HG03460 (cell line): ENCODE results near the gene CHRM1.
"Not testable (repeated sequence)": the region's sequence is repeated elsewhere in the genome, so short reads cannot be mapped to it uniquely, and the experiment has no call there.

ENCODE experiments used
- ATAC-seq: cut with Tn5 transposase; IDR thresholded peaks from one replicate; pipeline ENCODE4 v1.9.1; 2021; ENCODE audit not compliant: unreplicated experiment

The CHRM1 gene

DNA sequence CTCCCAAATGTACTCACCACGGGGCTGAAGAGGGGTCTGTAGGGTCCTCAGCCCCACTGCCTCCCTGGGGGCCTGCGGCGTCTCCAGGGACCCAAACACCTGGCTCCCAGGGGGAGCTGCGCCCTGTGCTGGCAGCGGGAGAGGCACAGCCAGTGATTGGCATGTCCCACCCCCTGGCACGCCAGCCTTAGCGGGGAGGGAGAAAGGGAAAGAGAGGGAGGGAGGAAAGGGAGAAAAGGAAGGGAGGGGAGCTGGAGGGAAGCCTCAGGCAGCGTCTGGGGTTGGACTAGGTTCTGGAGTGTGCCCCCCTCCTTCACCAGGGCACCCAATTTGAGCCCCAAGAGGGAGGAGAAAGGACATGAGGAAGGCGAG lies at the start of gene CHRM1:
Gene CHRM1 (minus strand): TSS at position 163 of the 372 bp plus-strand sequence. CDS start 10,263 bp downstream, outside the sequence.
- no peak for ATAC-seq

- ATAC-seq: no peak
These were observed 44.4 kb upstream of the CHRM1 start for GRCh38 chr11:62965574-62965973.

DNA sequence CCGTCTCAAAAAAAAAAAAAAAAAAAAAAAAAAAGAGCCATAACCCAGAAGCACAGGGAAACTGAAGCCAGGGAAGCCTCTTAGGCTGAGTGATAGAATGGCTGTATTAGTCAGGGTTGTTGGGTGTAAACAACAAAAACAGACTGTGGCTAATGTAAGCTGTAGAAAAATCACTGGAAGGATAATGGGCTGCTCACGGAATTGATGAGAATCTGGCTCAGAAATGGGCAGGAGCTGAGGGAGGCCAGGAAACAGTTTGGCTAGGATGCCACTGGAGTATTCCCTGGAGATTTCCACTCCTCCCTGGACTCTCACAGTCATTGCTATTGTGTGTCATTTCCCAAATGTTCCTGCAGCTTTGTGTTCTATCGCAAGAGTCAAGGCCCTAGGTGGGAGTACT lies 41.2 kb upstream of the CHRM1 start:
- ATAC-seq: no peak

DNA sequence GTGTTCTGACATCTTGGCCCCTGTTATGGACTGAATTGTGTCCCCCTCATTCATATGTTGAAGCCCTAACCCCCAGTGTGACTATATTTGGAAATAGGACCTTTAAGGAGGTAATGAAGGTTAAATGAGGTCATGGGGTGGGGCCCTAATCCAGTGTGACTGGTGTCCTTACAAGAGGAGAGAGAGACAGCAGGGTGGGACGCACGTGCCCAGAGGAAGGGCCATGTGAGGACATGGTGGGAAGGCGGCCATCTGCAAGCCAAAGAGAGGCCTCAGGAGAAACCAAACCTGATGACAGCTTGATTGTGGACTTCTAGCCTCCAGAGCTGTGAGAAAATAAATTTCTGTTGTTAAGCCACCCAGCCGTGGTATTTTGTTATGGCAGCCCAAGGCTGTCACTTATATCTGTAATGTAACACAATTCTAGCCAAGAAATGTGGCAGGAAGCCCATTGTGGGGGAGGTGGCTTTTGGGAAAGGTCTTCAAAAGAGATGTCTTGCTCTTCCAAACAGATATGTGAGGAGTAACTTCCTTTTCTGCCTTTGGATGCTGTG lies 39.9 kb upstream of the CHRM1 start:
- ATAC-seq: no peak

DNA sequence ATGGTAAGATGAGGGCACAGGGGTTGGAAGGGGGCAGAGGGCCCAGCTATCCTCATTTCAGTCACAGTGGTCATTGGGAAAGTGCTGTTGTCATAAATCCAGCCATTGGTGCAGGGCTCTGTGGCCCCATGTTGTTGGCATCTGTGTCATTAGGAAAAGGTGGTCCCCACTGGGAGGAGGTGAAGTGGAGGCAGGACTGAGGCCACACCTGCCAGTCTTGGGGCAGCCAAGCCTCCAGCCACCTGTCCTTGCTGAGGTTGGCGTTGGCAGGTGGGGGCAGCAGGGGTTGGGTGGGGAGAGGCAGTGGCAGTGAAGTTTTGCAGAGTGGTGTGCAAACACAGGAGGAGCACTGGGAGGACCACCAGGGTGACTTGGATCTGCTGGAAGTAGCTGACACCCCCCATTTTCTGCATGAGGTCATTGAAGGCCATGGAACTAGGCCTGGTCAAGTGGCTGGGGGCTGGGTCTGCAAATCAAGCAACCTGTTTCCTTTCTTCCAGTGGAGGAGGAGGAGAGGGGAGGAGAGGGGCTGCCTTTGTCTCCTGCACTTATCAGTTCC lies 38.3 kb upstream of the CHRM1 start:
- ATAC-seq: no peak

- ATAC-seq: no peak
These were observed 37.6 kb upstream of the CHRM1 start for GRCh38 chr11:62958547-62959421.

GRCh38 chr11:62957147-62957546 lies 36.0 kb upstream of the CHRM1 start:
- no peak for ATAC-seq

GRCh38 chr11:62954478-62954877 lies 33.3 kb upstream of the CHRM1 start:
- ATAC-seq: no peak

- no peak for ATAC-seq
These were observed 32.6 kb upstream of the CHRM1 start for GRCh38 chr11:62953811-62954210.

- ATAC-seq: no peak
These were observed 27.7 kb upstream of the CHRM1 start for GRCh38 chr11:62948765-62949320.

DNA sequence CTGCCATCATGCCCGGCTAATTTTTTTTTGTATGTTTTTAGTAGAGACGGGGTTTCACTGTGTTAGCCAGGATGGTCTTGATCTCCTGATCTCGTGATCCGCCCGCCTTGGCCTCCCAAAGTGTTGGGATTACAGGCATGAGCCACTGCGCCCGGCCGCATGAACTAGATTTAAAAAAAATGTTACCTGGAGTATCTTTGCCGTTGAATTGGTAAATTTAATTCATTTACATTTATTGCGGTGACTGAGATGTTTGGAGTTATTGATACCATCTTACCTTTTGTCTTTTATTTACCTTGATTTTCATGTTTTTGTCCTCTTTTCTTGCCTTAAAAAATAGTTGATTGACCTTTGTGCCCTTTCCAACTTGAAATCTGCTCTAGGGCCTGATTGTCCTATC lies 24.4 kb upstream of the CHRM1 start:
- ATAC-seq: not testable (repeated sequence)

DNA sequence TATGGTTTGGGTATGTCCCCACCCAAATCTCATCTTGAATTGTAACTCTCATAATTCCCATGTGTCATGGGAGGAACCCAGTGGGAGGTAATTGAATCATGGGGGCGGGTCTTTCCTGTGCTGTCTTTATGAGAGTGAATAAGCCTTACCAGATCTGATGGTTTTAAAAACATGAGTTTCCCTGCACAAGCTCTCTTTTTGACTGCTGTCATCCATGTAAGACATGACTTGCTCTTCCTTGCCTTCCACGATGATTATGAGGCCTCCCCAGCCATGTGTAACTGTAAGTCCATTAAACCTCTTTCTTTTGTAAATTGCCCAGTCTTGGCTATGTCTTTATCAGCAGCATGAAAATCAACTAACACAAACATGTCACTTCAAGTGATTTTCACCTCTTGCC lies 16.4 kb upstream of the CHRM1 start:
- ATAC-seq: not testable (repeated sequence)

GRCh38 chr11:62934496-62934785 lies 13.3 kb upstream of the CHRM1 start:
- no peak for ATAC-seq

- no peak for ATAC-seq
These were observed 12.8 kb upstream of the CHRM1 start for GRCh38 chr11:62933750-62934495.

DNA sequence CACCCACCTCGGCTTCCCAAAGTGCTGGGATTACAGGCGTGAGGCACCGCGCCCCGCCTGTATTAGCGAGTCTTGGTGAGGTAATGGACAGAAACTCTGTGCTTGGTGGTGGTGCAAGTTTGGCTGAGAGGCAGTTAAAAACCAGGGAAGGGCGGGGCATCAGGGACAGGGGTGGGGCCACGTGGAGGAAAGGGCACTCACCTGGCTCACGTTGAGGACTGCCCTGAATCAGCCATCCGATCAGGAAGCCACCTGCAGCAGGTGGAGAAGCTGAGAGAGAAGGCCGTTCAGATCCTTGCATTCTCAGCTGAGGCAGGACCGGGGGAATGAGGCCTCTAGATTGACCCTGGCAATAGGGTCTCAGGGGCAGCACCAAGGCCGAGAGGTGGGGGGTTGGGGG lies 12.1 kb upstream of the CHRM1 start:
- ATAC-seq: no peak

GRCh38 chr11:62931499-62932278 lies 10.5 kb upstream of the CHRM1 start:
- no peak for ATAC-seq

DNA sequence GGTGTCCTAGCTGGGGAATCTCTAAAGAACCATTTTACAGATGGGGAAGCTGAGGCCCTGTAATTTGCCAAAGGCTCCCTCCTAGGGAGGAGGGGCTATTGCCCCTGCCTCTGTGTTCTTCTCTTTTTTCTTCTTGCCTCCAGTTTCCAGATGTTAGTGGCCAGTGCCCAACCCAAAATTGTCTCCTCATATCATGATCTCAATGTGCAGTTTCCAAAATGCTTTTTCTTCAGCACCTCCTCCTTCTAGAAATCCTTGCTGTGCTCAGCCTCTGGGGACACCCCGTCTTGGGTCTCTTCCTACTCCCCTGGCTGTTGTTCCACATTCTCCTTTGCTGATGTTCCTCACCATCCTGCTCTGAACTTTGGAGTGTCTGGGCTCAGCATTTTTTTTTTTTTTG lies 9.5 kb upstream of the CHRM1 start:
- ATAC-seq: no peak

GRCh38 chr11:62930157-62930556 lies 9.0 kb upstream of the CHRM1 start:
- ATAC-seq: no peak

DNA sequence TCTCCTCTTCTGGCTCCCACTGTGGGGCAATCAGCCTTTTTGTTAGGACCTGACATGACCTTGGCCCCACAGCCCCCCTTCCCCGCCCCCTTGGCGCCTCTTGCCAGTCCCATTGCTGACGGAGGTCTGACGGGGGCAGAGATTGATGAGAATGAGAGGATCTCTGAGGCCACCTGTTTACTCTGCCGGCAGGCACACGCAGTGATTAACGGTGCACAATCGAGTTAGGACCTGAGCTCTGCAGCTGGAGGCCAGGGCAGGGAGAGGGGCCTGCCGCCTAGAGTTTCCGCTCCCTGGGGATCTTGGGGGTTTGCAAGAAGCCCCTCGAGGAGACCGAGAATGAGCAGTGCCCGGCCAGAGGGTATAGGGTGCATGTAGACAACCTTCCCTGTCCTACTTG lies 6.8 kb upstream of the CHRM1 start:
- no peak for ATAC-seq

- ATAC-seq: no peak
These were observed 5.7 kb upstream of the CHRM1 start for GRCh38 chr11:62926680-62927455.
